Testis (tissue), 3 donors: ENCODE data around the gene RALGPS1. TPM values are rescaled to one million over a fixed set of nuclear protein-coding genes. Genes with fewer than 3 reads are reported as not detected.

ENCODE experiments used
- DNase-seq: peaks from one replicate; pipeline ENCODE4 v3.0.0-alpha.2; 2019
- H3K27ac ChIP-seq, 2 donors: fragments of 200-600 bp; sonication (generic); one replicate each; pipeline ENCODE4 v1.5.1; 2019
- H3K27me3 ChIP-seq: fragments of 200-600 bp; sonication (generic); one replicate; pipeline ENCODE4 v1.5.1; 2019
- H3K36me3 ChIP-seq: fragments of 200-600 bp; sonication (generic); one replicate; pipeline ENCODE4 v1.5.1; 2017; ENCODE audit warnings: low read depth; ENCODE audit errors: missing control alignments
- H3K4me1 ChIP-seq: fragments of 200-600 bp; sonication (generic); one replicate; pipeline ENCODE4 v1.5.1; 2019
- H3K4me3 ChIP-seq, 2 donors: fragments of 200-600 bp; sonication (generic); one replicate each; pipeline ENCODE4 v1.5.1; 2017 to 2019
- H3K9me3 ChIP-seq: fragments of 200-600 bp; sonication (generic); one replicate; pipeline ENCODE4 v1.5.1; 2017
- POLR2A ChIP-seq: fragments of 450-650 bp; IDR thresholded peaks from one replicate; pipeline ENCODE4 v1.6.1; 2017; ENCODE audit warnings: antibody characterized with exemption, mild to moderate bottlenecking, moderate library complexity
- WGBS, 2 donors: methylation state at CpG; one replicate each; pipeline ENCODE4 v1.1.5; 2018; 5-methylcytosine and 5-hydroxymethylcytosine counted together
- intact Hi-C: fragments of 100-400 bp; cut with DNase I; formaldehyde crosslinking; loops from one replicate; pipeline ENCODE4 v1.15.1; 2023; ENCODE audit warnings: low total_unique reads
- polyA plus RNA-seq: library from polyadenylated mRNA; stranded (reverse); fragments of 350-450 nt; fragmentation: Illumina TruSeq; extraction: RNeasy Lipid Tissue Mini Kit (QIAGEN cat#74804); gene quantifications from one replicate; pipeline ENCODE4 v1.2.3, GENCODE V29; 2014; ENCODE audit warnings: low read depth, low replicate concordance; ENCODE audit not compliant: insufficient read depth
- total RNA-seq, 2 donors: library from RNA; depleted of rRNA; stranded (reverse); fragments of >200 nt; gene quantifications; one replicate each; pipeline ENCODE4 v1.2.3, GENCODE V29; 2016
- TF ChIP-seq, protein P1 (sequence below), 3 experiments: fragments of 450-650 bp in 2 of 3; fragments of 200-600 bp in 1 of 3; sonication (generic) in 1 of 3; IDR thresholded peaks; one replicate each; pipeline ENCODE4 v1.5.1; 2016 to 2019; ENCODE audit warnings: antibody characterized with exemption in 3 of 3, mild to moderate bottlenecking in 2 of 3, moderate library complexity in 1 of 3

RALGPS1 gene
- total and polyA plus RNA-seq, 3 donors from 2014 or later: 35.9 to 48.6 (median 36.9) TPM

DNA sequence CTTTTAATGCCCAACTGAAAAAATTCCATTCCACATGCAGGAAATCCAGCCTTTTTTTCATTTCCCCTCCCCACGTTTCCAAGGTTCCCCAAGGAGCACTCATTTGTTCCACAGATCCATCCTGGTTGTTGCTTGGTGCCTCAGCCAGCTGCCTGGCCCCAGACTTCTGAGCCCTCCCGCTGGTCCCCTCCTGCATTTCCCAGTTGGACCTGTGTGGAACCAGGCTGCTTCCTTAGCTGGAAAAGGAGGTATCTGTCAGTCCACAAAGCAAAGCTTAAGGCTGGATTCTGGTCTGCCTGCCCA lies 163.0 kb downstream of the RALGPS1 start:
- Histone ChIP-seq H3K27ac (no peak overlapping the region), H3K9me3 (no peaks in the 10 kb centered on the region), H3K4me1 (no peaks in the 10 kb centered on the region), H3K27me3 (no peaks in the 10 kb centered on the region), H3K4me3 (no peak overlapping the region), H3K36me3 (no peaks in the 10 kb centered on the region)
- intact Hi-C loops: no loop called here
- TF ChIP-seq POLR2A: no peak
- TF ChIP-seq, protein P1, sequence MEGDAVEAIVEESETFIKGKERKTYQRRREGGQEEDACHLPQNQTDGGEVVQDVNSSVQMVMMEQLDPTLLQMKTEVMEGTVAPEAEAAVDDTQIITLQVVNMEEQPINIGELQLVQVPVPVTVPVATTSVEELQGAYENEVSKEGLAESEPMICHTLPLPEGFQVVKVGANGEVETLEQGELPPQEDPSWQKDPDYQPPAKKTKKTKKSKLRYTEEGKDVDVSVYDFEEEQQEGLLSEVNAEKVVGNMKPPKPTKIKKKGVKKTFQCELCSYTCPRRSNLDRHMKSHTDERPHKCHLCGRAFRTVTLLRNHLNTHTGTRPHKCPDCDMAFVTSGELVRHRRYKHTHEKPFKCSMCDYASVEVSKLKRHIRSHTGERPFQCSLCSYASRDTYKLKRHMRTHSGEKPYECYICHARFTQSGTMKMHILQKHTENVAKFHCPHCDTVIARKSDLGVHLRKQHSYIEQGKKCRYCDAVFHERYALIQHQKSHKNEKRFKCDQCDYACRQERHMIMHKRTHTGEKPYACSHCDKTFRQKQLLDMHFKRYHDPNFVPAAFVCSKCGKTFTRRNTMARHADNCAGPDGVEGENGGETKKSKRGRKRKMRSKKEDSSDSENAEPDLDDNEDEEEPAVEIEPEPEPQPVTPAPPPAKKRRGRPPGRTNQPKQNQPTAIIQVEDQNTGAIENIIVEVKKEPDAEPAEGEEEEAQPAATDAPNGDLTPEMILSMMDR (IDR thresholded peaks at IDR 0.05): no peak
- DNase-seq: no peak
- WGBS, 2 donors: 80 to 81% methylated on average over 2 of the region's 2 CpGs

DNA sequence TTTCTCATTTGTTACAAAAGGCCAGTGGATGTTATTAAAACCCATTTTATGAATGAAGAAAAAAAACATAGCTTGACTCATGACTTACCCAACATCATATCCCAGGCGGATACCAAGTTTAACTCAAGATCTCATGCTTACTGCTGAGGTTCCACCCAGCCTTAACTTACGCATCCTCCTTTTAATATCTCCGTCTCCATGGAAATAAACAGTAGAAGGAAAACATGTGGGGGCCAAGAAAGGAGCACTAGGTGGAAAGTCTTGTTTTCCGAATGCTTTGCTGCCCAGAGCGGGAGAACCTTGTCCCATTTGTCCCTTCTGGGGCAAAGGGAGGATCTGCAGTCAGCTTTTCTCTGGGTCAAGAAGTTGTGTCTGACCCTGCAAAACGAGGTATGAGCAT lies 163.8 kb downstream of the RALGPS1 start:
- intact Hi-C loops: no loop called here
- no peak for DNase-seq

DNA sequence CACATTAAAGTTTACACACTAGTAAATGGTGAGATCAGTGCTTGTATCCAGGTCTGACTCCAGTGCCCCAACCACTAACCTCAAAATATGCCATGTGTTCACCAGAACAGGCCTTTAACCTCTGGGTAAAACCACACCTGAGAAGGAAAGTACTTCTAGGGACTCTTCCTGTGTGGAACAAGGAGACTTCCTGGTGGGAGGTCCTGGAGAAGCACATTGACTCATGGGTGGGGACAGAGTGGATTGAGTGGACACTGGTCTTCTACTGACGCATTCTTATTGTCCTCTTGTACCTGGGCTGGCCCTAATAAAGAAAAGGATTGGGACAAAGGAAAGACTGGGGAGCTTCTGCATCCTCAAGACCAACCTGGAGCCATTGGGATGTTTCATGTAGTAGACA lies 164.4 kb downstream of the RALGPS1 start:
- WGBS, 2 donors: 96 to 100% methylated on average over 1 of the region's 1 CpG
- intact Hi-C loops: no loop called here
- DNase-seq: no peak
- TF ChIP-seq, protein P1 (IDR thresholded peaks at IDR 0.05): no peak
- no peak for TF ChIP-seq POLR2A
- Histone ChIP-seq H3K27me3 (no peaks in the 10 kb centered on the region), H3K36me3 (no peaks in the 10 kb centered on the region), H3K4me3 (no peak overlapping the region), H3K27ac (no peak overlapping the region), H3K4me1 (no peaks in the 10 kb centered on the region), H3K9me3 (no peaks in the 10 kb centered on the region)

More for the DNA sequence above, 163.8 kb downstream of the RALGPS1 start:
- no peak for TF ChIP-seq POLR2A
- TF ChIP-seq, protein P1 (IDR thresholded peaks at IDR 0.05): no peak
- Histone ChIP-seq H3K36me3 (no peaks in the 10 kb centered on the region), H3K4me1 (no peaks in the 10 kb centered on the region), H3K27ac (no peak overlapping the region), H3K4me3 (no peak overlapping the region), H3K9me3 (no peaks in the 10 kb centered on the region), H3K27me3 (no peaks in the 10 kb centered on the region)
- 93 to 99% methylated on average over 6 of the region's 6 CpGs for whole genome bisulfite sequencing, 2 donors

DNA sequence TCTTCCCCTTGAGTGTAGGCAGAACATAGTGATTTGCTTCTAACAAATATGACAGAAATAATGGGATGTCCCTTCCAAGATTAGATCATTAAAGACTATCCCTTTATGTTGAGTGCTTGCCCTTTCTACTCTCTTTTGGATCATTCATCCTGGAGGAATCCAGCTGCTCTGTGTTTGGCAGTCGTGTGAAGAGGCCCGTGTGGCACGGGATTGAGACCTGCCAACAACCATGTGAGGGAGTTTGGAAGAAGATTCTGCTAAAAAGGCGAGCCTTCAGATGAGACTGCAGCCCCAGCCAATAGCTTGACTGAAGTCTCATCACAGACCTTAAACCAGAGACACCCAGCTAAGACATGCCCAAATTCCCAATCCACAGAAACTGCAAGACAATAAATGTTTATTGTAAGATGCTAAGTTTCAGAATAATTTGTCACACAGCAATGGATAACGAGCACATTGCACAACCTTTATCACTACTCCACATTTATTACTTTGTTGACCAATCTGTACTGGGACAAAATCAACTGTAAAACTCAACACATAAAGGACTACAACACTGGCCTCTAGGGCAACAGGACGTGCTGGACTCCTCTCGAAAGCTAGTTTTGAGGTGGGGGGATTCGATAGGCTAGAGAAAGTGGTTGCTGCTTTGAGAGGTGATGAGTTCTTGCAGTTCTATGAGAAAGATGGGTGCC lies 165.0 kb downstream of the RALGPS1 start:
- Histone ChIP-seq H3K4me3 (no peak overlapping the region), H3K27ac (no peak overlapping the region), H3K27me3 (no peaks in the 10 kb centered on the region), H3K36me3 (no peaks in the 10 kb centered on the region), H3K9me3 (no peaks in the 10 kb centered on the region), H3K4me1 (peaks cover 2% of the 10 kb centered on the region)
- TF ChIP-seq, protein P1 (IDR thresholded peaks at IDR 0.05): no peak
- no peak for TF ChIP-seq POLR2A
- WGBS, 2 donors: 94 to 95% methylated on average over 8 of the region's 8 CpGs
- intact Hi-C loops: no loop called here
- no peak for DNase-seq
